CD4-positive, CD25-positive, alpha-beta regulatory T cell (primary cell): Measurements from ENCODE around the gene TARBP1. TPM values are rescaled to one million over a fixed set of nuclear protein-coding genes. Genes with fewer than 3 reads are reported as not detected.
"Not testable (repeated sequence)": the region's sequence is repeated elsewhere in the genome, so short reads cannot be mapped to it uniquely, and the experiment has no call there.

ENCODE experiments used
- ATAC-seq, 2 donors: fragments of 150-1000 bp; cut with Tn5 transposase; one replicate each; pipeline ENCODE4 v1.10.0; 2021; ENCODE audit warnings: low read depth in 2 of 2, moderate number of reproducible peaks in 2 of 2, moderate library complexity in 1 of 2
- DNase-seq, 3 donors: peaks; one replicate each; pipeline versions ENCODE4 v3.0.0 to v3.0.0-alpha.2; 2012 to 2022; ENCODE audit warnings: mixed read lengths in 1 of 3
- H3K27ac ChIP-seq: one replicate; pipeline ENCODE4 v1.7.0; 2013; ENCODE audit warnings: mild to moderate bottlenecking, low read length; ENCODE audit not compliant: insufficient read depth, poor library complexity, severe bottlenecking
- H3K27me3 ChIP-seq: one replicate; pipeline ENCODE4 v1.7.0; 2013; ENCODE audit warnings: low read length; ENCODE audit not compliant: control insufficient read depth, insufficient read depth
- H3K36me3 ChIP-seq: one replicate; pipeline ENCODE4 v1.7.0; 2013; ENCODE audit warnings: mild to moderate bottlenecking, low read length, moderate library complexity; ENCODE audit not compliant: control insufficient read depth, insufficient read depth
- H3K4me1 ChIP-seq: 2 replicates; pipeline ENCODE4 v1.7.0; 2013; ENCODE audit warnings: mild to moderate bottlenecking, low read length; ENCODE audit not compliant: insufficient read depth, control insufficient read depth, poor library complexity, severe bottlenecking
- H3K4me3 ChIP-seq: one replicate; pipeline ENCODE4 v1.7.0; 2013; ENCODE audit warnings: low read depth, mild to moderate bottlenecking, low read length, moderate library complexity
- H3K9me3 ChIP-seq, 2 experiments: 1 replicate in 1 of 2; 2 replicates in 1 of 2; pipeline ENCODE4 v1.7.0; 2013; ENCODE audit warnings: low read length in 2 of 2, mild to moderate bottlenecking in 1 of 2, moderate library complexity in 1 of 2; ENCODE audit not compliant: control insufficient read depth in 2 of 2
- H3K27ac Mint-ChIP-seq, 3 donors: one replicate each; pipeline ENCODE4 v1.8.0; 2020 to 2022; ENCODE audit warnings: mild to moderate bottlenecking in 3 of 3, mixed read lengths in 3 of 3, moderate library complexity in 2 of 3
- H3K27me3 Mint-ChIP-seq: one replicate; pipeline ENCODE4 v1.8.0; 2022; ENCODE audit warnings: mild to moderate bottlenecking, mixed read lengths
- H3K36me3 Mint-ChIP-seq: one replicate; pipeline ENCODE4 v1.8.0; 2020; ENCODE audit warnings: mixed read lengths
- H3K4me1 Mint-ChIP-seq, 4 donors: one replicate each; pipeline ENCODE4 v1.8.0; 2020 to 2022; ENCODE audit warnings: mixed read lengths in 4 of 4, mild to moderate bottlenecking in 1 of 4
- H3K4me3 Mint-ChIP-seq, 4 donors: one replicate each; pipeline ENCODE4 v1.8.0; 2020 to 2022; ENCODE audit warnings: mild to moderate bottlenecking in 4 of 4, mixed read lengths in 4 of 4, moderate library complexity in 3 of 4
- H3K9me3 Mint-ChIP-seq, 7 donors: one replicate each; pipeline ENCODE4 v1.8.0; 2020 to 2022; ENCODE audit warnings: mixed read lengths in 7 of 7, mild to moderate bottlenecking in 3 of 7, moderate library complexity in 2 of 7
- polyA plus RNA-seq, 4 donors: library from polyadenylated mRNA; unstranded; fragments of 300-500 nt; fragmentation: Illumina TruSeq; gene quantifications; one replicate each; pipeline ENCODE4 v1.2.3, GENCODE V29; 2021
- total RNA-seq: library from RNA; stranded (reverse); gene quantifications from one replicate; pipeline ENCODE4 v1.2.3, GENCODE V29; 2022

Gene TARBP1
- total and polyA plus RNA-seq, 5 donors from 2014 or later: 6.9 to 30.0 (median 8.8) TPM

DNA sequence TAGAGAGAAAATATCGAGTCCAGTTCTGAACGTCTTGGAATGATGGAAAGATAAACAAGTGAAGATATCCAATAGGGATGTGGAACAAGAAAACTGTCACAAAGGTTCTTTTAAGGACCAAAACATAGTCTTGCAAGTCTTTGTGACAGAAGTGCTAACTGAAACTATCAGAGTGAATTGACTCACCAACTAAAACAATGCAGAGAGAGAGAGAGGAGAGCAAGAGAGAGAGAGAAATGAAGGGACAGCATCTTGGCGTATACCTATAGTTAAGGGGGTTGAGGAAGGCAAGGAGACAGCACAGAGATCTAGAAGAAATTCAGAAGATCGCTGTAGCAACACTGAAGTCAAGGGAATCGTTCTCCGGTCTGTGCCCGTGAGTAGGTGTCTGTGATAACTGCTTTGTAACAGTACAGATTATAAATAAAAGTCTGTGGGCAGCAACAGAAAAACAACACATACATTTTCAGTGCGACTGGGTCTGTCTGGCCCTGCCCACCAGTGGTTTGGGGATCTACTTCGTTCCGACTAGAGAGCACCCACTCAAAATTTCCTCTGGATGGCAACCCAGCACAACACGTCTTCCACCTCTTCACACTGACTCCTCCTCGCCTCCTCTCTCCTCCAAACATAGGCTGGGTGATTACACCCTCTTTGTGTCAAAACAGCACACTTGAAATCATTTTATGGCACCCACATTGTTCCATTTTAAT is 110.5 kb downstream of the TARBP1 start:
- no peak overlapping the region for H3K4me3 ChIP-seq
- no peak overlapping the region for H3K27ac ChIP-seq
- no peaks in the 10 kb centered on the region for H3K27me3 Mint-ChIP-seq
- H3K4me1 ChIP-seq: peaks cover 16% of the 10 kb centered on the region
- H3K27ac Mint-ChIP-seq: peak overlapping the region; percentile 4 to 27 (median 8)
- H3K36me3 ChIP-seq: no peaks in the 10 kb centered on the region
- H3K9me3 Mint-ChIP-seq: no peaks in the 10 kb centered on the region
- H3K9me3 ChIP-seq: no peaks in the 10 kb centered on the region
- DNase-seq (peak in 2 of 3 donors; percentile 13 to 41), ATAC-seq (no peak)
- H3K4me1 Mint-ChIP-seq: peaks cover 3 to 25% (median 18%) of the 10 kb centered on the region in 4 donors
- no peaks in the 10 kb centered on the region for H3K36me3 Mint-ChIP-seq
- H3K27me3 ChIP-seq: no peaks in the 10 kb centered on the region
- peak overlapping the region in 2 of 4 donors; percentile 17 to 21 for H3K4me3 Mint-ChIP-seq

DNA sequence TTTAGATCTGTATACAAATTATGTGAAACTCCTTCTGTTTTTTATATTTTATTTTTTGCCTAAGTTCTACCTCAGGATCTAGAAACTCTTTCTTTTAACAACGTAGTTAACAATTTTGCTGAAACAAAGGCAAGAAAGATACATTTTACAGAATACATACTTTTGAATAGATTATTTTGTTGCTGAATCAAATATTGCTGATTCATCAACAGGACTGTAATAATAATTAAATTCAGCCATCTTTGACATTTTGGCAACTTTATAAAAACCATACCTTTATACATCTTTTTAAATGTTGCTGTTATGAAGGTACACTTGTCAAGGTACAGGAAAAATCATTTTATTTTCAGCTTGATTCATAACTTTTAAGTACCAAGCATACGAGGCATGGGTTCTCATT is 116.4 kb downstream of the TARBP1 start:
- no peaks in the 10 kb centered on the region for H3K36me3 ChIP-seq
- no peaks in the 10 kb centered on the region for H3K9me3 ChIP-seq
- Mint-ChIP-seq H3K27ac (no peak overlapping the region), H3K27me3 (peaks cover 14% of the 10 kb centered on the region), H3K4me3 (no peak overlapping the region), H3K4me1 (peaks cover 0 to 16% (median 3%) of the 10 kb centered on the region in 4 donors), H3K9me3 (no peaks in the 10 kb centered on the region), H3K36me3 (no peaks in the 10 kb centered on the region)
- ATAC-seq: no peak
- H3K4me3 ChIP-seq: no peak overlapping the region
- H3K4me1 ChIP-seq: no peaks in the 10 kb centered on the region
- DNase-seq: no peak
- H3K27ac ChIP-seq: no peak overlapping the region
- no peaks in the 10 kb centered on the region for H3K27me3 ChIP-seq

DNA sequence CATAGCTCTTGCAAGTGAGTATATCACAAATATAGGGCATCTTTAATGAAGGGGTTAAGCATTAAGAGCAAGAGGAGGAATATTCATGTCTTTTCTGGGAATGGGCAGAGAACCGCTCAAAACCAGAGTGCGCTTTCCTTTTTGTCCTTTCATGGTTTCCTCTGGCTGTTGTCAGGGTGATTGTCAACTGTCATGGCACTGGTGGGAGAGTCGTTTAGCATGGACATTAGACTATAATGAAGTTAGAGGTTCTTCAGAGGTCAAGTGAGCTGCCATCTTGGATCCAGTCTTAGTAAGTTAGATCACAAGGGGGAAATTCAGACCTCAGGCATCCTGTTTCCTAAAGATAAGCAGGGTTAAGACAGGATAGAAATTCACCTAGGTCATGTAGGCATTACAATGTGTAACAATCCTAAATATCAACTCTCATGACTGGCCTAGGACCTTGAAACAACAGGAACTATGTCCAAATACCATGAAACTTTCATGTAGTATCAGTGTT is 117.8 kb downstream of the TARBP1 start:
- H3K36me3 ChIP-seq: no peaks in the 10 kb centered on the region
- H3K27me3 ChIP-seq: no peaks in the 10 kb centered on the region
- H3K9me3 ChIP-seq: no peaks in the 10 kb centered on the region
- no peak overlapping the region for H3K27ac Mint-ChIP-seq
- H3K4me3 ChIP-seq: no peak overlapping the region
- no peaks in the 10 kb centered on the region for H3K36me3 Mint-ChIP-seq
- no peaks in the 10 kb centered on the region for H3K9me3 Mint-ChIP-seq
- ATAC-seq: no peak
- peaks cover 0 to 19% (median 5%) of the 10 kb centered on the region in 4 donors for H3K4me1 Mint-ChIP-seq
- H3K4me1 ChIP-seq: no peaks in the 10 kb centered on the region
- H3K27me3 Mint-ChIP-seq: peaks cover 20% of the 10 kb centered on the region
- DNase-seq: no peak
- H3K27ac ChIP-seq: no peak overlapping the region
- H3K4me3 Mint-ChIP-seq: no peak overlapping the region

GRCh38 chr1:234357831-234358230 is 121.1 kb downstream of the TARBP1 start:
- no peak for ATAC-seq
- no peaks in the 10 kb centered on the region for H3K4me1 ChIP-seq
- no peaks in the 10 kb centered on the region for H3K36me3 ChIP-seq
- H3K27me3 ChIP-seq: no peaks in the 10 kb centered on the region
- Mint-ChIP-seq H3K4me1 (peaks cover 0 to 21% (median 6%) of the 10 kb centered on the region in 4 donors), H3K27me3 (peaks cover 40% of the 10 kb centered on the region), H3K36me3 (no peaks in the 10 kb centered on the region), H3K4me3 (peak overlapping the region; percentile 7 to 88 (median 41)), H3K9me3 (peaks cover 0 to 2% (median 0%) of the 10 kb centered on the region in 7 donors), H3K27ac (no peak overlapping the region)
- no peak overlapping the region for H3K27ac ChIP-seq
- H3K9me3 ChIP-seq: no peaks in the 10 kb centered on the region
- DNase-seq: no peak
- H3K4me3 ChIP-seq: peak overlapping the region; percentile 82

GRCh38 chr1:234356615-234357269 is 122.2 kb downstream of the TARBP1 start:
- H3K36me3 Mint-ChIP-seq, H3K9me3 ChIP-seq, H3K27me3 ChIP-seq, H3K36me3 ChIP-seq, H3K4me1 ChIP-seq, H3K9me3 Mint-ChIP-seq: not testable (repeated sequence)
- H3K4me3 ChIP-seq: peak overlapping the region; percentile 82
- H3K27ac ChIP-seq: peak overlapping the region; percentile 61
- ATAC-seq (peak; percentile 69 to 78), DNase-seq (peak; percentile 45 to 64 (median 54))
- Mint-ChIP-seq H3K27me3 (peaks cover 45% of the 10 kb centered on the region), H3K4me3 (peak overlapping the region; percentile 47 to 90 (median 88)), H3K4me1 (peaks cover 0 to 21% (median 6%) of the 10 kb centered on the region in 4 donors), H3K27ac (peak overlapping the region; percentile 85 to 96 (median 91))

- no peaks in the 10 kb centered on the region for H3K9me3 ChIP-seq
- ATAC-seq: no peak
- peak overlapping the region; percentile 61 for H3K27ac ChIP-seq
- H3K4me1 ChIP-seq: no peaks in the 10 kb centered on the region
- Mint-ChIP-seq H3K27me3 (peaks cover 43% of the 10 kb centered on the region), H3K4me1 (peaks cover 0 to 17% (median 6%) of the 10 kb centered on the region in 4 donors), H3K9me3 (peaks cover 0 to 2% (median 0%) of the 10 kb centered on the region in 7 donors), H3K4me3 (peak overlapping the region in 3 of 4 donors; percentile 81 to 89 (median 88)), H3K36me3 (no peaks in the 10 kb centered on the region), H3K27ac (peak overlapping the region in 1 of 3 donors; percentile 85)
- H3K36me3 ChIP-seq: no peaks in the 10 kb centered on the region
- no peaks in the 10 kb centered on the region for H3K27me3 ChIP-seq
- H3K4me3 ChIP-seq: peak overlapping the region; percentile 82
- DNase-seq: no peak
Measured at GRCh38 chr1:234355782-234356510, 123.0 kb downstream of the TARBP1 start.

DNA sequence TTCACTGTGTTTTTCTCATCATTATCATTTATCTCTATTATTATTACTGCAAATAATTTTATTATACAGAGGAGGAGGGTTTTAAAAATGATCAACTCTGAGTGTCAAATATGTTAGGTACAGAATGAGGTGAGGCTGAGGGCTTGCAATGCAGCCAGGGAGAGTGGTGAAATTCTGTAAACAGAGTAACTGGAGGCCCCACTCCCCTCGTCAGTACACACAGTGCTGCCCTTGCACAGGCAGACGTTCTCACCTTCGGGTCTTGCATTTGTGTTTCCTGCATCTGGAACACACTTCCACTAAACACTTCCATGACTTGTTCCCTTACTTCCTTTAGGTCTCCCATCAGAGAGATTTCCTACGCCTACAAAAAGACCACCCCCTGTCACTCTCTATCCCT is 130.0 kb downstream of the TARBP1 start:
- no peaks in the 10 kb centered on the region for H3K36me3 ChIP-seq
- Mint-ChIP-seq H3K4me3 (no peak overlapping the region), H3K27me3 (peaks cover 36% of the 10 kb centered on the region), H3K36me3 (no peaks in the 10 kb centered on the region), H3K27ac (no peak overlapping the region), H3K4me1 (no peaks in the 10 kb centered on the region), H3K9me3 (peaks cover 0 to 2% (median 0%) of the 10 kb centered on the region in 7 donors)
- H3K27ac ChIP-seq: no peak overlapping the region
- H3K4me3 ChIP-seq: no peak overlapping the region
- no peaks in the 10 kb centered on the region for H3K9me3 ChIP-seq
- no peaks in the 10 kb centered on the region for H3K4me1 ChIP-seq
- H3K27me3 ChIP-seq: peaks cover 6% of the 10 kb centered on the region
- no peak for DNase-seq
- no peak for ATAC-seq
